Choroid plexus epithelial cell (primary cell): Measurements from ENCODE around the gene CREB5.

Experiments
- DNase-seq: peaks from one replicate; pipeline ENCODE4 v3.0.0-alpha.2; 2010; ENCODE audit warnings: low read depth
- H3K4me3 ChIP-seq: 2 replicates; pipeline ENCODE4 v1.5.1; 2011; ENCODE audit warnings: low read depth, mild to moderate bottlenecking, control low read depth, low read length, moderate library complexity
- TF ChIP-seq, protein P1 (sequence below): conservative IDR thresholded peaks from 2 replicates; pipeline ENCODE4 v1.5.1; 2011; ENCODE audit warnings: low read depth, mild to moderate bottlenecking, control low read depth, inconsistent platforms, low read length, moderate library complexity

Gene CREB5

DNA sequence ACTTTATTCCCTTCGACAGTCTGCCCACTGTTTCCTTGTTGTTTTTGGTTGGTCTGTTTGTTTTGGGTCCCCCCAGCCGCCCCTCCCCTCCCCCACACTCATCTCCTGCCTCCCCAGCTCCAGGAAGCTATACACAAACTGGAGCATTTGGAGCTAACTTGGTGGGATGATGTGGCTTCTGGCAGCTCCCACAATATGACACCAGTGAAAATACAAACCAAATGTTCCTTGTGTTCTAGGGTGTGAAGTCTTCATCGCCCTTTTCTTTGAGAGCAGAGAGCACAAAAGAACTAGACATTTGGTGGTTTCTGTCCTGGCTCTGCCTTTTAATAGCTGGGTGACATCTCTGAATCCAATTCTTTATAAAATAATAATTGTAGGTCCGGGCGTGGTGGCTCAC lies 33.8 kb downstream of the CREB5 start:
- no peak for DNase-seq
- TF ChIP-seq, protein P1, sequence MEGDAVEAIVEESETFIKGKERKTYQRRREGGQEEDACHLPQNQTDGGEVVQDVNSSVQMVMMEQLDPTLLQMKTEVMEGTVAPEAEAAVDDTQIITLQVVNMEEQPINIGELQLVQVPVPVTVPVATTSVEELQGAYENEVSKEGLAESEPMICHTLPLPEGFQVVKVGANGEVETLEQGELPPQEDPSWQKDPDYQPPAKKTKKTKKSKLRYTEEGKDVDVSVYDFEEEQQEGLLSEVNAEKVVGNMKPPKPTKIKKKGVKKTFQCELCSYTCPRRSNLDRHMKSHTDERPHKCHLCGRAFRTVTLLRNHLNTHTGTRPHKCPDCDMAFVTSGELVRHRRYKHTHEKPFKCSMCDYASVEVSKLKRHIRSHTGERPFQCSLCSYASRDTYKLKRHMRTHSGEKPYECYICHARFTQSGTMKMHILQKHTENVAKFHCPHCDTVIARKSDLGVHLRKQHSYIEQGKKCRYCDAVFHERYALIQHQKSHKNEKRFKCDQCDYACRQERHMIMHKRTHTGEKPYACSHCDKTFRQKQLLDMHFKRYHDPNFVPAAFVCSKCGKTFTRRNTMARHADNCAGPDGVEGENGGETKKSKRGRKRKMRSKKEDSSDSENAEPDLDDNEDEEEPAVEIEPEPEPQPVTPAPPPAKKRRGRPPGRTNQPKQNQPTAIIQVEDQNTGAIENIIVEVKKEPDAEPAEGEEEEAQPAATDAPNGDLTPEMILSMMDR = no peak
- H3K4me3 ChIP-seq = no peak overlapping the region

DNA sequence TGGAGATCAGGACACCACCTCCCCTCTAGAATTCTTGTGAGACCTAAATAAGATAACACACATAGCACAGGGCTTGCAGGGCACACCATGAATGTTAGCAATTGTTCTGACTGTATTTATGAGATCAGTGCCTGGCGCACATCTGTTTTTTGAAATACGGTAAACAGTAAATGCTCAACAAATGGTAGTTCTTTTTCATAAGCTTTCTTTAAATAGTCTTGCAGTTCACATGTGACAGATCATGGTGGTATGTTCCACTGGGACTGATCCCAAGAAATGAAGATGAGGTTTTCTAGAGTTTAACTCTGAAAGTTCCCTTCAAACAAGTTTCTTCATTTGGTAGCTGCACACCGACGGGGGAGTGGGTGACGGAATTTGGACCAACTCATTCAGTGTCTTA lies 34.8 kb downstream of the CREB5 start:
- TF ChIP-seq, protein P1 = no peak
- no peak for DNase-seq

DNA sequence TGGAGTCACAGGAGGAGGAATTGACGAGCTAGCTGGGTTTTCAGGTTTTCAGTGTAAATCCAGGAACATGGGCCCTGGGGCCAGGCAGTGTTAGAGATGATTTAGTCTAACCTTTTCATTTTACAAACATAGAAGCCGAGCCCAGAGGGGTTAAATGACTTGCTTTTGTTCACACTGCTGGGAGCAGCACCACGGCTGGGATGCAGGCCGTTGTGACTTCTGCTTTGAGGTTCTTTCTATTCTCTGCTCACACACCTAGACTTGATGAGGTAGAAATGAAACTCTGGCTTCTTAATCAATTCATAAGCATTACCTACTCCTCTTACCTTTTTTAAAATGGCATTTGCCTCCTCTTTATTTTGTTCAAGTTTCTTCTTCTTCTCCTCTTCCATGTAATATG lies 36.4 kb downstream of the CREB5 start:
- no peak for DNase-seq
- H3K4me3 ChIP-seq = no peak overlapping the region
- TF ChIP-seq, protein P1 = no peak

More for the DNA sequence above, 34.8 kb downstream of the CREB5 start:
- H3K4me3 ChIP-seq = no peak overlapping the region

DNA sequence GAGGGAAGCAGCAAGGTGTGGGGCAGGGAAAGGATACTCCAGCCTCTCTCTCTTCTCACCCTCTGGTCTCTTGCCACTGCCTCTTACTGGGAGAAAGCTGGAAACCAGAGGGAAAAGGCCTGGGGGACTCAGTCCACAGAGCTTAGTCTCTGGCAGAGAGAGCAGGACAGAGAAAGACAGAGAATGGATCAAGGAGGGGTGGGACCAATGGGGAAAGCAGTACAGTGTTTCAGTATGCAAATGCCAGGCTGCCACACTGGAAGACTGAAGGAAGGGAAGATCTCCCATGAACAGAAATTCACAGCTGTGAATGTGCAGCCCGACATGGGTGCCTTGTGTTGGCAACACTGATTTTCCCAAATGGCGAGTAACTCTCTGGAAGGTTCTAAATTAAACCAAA lies 40.4 kb downstream of the CREB5 start:
- no peak overlapping the region for H3K4me3 ChIP-seq
- DNase-seq = no peak
- TF ChIP-seq, protein P1 = no peak

DNA sequence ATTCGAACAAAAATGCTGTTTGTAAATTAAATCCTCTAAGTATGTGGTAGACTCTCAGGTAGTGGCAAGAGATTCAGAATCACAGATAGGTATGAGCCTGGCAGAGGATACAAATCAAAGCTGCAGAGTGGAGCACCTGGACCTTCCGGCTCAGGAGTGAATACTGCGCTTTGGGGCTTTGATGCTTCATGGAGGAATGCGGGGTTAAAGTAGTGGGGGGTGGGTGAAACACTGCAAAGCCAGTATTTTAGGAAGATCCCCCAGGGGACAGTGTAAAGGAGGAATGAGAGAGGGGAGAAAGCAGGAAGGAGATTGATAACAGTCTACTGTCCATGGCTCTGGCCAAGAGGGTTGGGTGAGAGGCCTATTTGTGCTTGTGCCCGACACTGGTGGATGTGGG lies 43.2 kb downstream of the CREB5 start:
- TF ChIP-seq, protein P1 = no peak
- no peak for DNase-seq
- H3K4me3 ChIP-seq = no peak overlapping the region

DNA sequence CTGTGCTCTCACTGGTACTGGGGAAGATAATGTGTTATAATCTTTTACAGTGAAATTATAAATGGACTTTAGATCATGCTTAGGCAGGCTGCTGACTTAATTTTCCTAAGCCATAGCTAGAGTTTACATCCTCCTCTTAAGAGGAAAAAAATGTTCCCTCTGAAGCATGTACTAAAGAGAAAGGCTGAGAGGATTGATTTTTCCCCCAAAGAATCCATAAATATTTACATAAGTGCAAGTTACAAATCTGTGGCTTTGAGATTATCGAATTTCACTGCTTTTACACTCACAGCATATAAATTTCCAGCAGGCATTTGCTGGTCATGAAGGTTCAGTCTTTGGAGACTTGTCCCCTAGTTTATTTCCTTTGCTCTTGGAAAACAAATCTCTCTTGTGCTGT lies 43.7 kb downstream of the CREB5 start:
- H3K4me3 ChIP-seq = no peak overlapping the region
- DNase-seq = no peak
- TF ChIP-seq, protein P1 = no peak

DNA sequence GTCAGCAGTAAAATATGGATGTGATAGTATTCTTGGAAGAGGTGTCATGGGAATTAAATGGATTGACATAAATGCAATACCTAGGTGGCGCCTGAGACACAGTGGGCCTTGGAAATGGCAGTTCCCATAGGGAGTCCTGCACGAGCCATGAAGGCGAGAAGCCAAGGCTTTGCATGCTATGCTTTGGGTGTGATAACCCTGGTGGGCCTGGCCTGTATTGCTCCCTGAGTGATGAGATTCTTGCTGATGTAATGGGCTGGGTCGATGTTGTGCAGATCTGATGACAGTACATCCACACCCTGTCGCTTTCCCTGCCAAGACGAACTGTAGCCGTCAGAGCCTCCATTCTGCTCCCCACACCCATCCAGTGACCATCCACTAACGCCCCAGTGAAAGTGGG lies 46.4 kb downstream of the CREB5 start:
- H3K4me3 ChIP-seq = no peak overlapping the region
- DNase-seq = no peak
- TF ChIP-seq, protein P1 = no peak
